Natural killer cell (primary cell): ENCODE results near the gene PPFIA3. TPM values are rescaled to one million over a fixed set of nuclear protein-coding genes. Genes with fewer than 3 reads are reported as not detected.

Experiments
- ATAC-seq, 3 donors: fragments of 150-1000 bp in 2 of 3; fragments of 200-7000 bp in 1 of 3; cut with Tn5 transposase; 1 replicate in 1 of 3; 2 replicates in 2 of 3; pipeline ENCODE4 v1.10.0; 2021; ENCODE audit warnings: mild to moderate bottlenecking in 2 of 3, moderate library complexity in 2 of 3
- DNase-seq, 2 donors: peaks; one replicate each; pipeline versions ENCODE4 v3.0.0 to v3.0.0-alpha.2; 2013 to 2021; ENCODE audit warnings: mixed read lengths in 1 of 2
- H3K27ac ChIP-seq: one replicate; pipeline ENCODE4 v1.5.1; 2013; ENCODE audit warnings: mild to moderate bottlenecking, low read length
- H3K27me3 ChIP-seq: one replicate; pipeline ENCODE4 v1.6.1; 2013; ENCODE audit warnings: low read length; ENCODE audit not compliant: control insufficient read depth, insufficient read depth
- H3K36me3 ChIP-seq: one replicate; pipeline ENCODE4 v1.6.1; 2013; ENCODE audit warnings: low read length; ENCODE audit not compliant: control insufficient read depth, insufficient read depth
- H3K4me1 ChIP-seq: one replicate; pipeline ENCODE4 v1.6.1; 2013; ENCODE audit warnings: low read length; ENCODE audit not compliant: control insufficient read depth, insufficient read depth
- H3K4me3 ChIP-seq: one replicate; pipeline ENCODE4 v1.5.1; 2013; ENCODE audit warnings: low read length
- H3K9me3 ChIP-seq: one replicate; pipeline ENCODE4 v1.6.1; 2013; ENCODE audit warnings: low read length; ENCODE audit not compliant: control insufficient read depth, insufficient read depth
- H3K27ac Mint-ChIP-seq, 2 donors: one replicate each; pipeline ENCODE4 v1.8.0; 2022; ENCODE audit warnings: mild to moderate bottlenecking in 2 of 2, mixed read lengths in 2 of 2, moderate library complexity in 1 of 2
- H3K27me3 Mint-ChIP-seq, 2 donors: one replicate each; pipeline ENCODE4 v1.8.0; 2022; ENCODE audit warnings: low read depth in 2 of 2, mixed read lengths in 2 of 2
- H3K36me3 Mint-ChIP-seq: one replicate; pipeline ENCODE4 v1.8.0; 2022; ENCODE audit warnings: mixed read lengths
- H3K4me1 Mint-ChIP-seq, 2 donors: one replicate each; pipeline ENCODE4 v1.8.0; 2022; ENCODE audit warnings: mixed read lengths in 2 of 2
- H3K4me3 Mint-ChIP-seq: one replicate; pipeline ENCODE4 v1.8.0; 2022; ENCODE audit warnings: mild to moderate bottlenecking, moderate library complexity, mixed read lengths
- H3K9me3 Mint-ChIP-seq, 2 donors: one replicate each; pipeline ENCODE4 v1.8.0; 2022; ENCODE audit warnings: mixed read lengths in 2 of 2
- WGBS: methylation state at CpG from one replicate; pipeline ENCODE4 v1.1.7; 2013; ENCODE audit warnings: missing lambda C conversion rate; ENCODE audit not compliant: insufficient coverage; 5-methylcytosine and 5-hydroxymethylcytosine counted together
- intact Hi-C: fragments of 100-400 bp; cut with micrococcal nuclease; formaldehyde crosslinking; loops from one replicate; pipeline ENCODE4 v1.14.2; 2022
- total RNA-seq, 4 donors: library from RNA; stranded (reverse); fragments of 120-200 nt in 1 of 4; gene quantifications; one replicate each; pipeline versions ENCODE4 v1.2.3 to v1.2.4, GENCODE V29; 2013 to 2022
- TF ChIP-seq, protein P1 (sequence below): fragments of 200-600 bp; IDR thresholded peaks from one replicate; pipeline ENCODE4 v1.8.0; 2022; ENCODE audit warnings: antibody characterized with exemption

Gene PPFIA3
- total RNA-seq, 3 donors from 2014 or later (not counting 1 experiment from before 2014, with no cell fraction given) = 5.3 to 5.5 (median 5.3) TPM

- H3K4me3 Mint-ChIP-seq = no peak overlapping the region
- no peak for DNase-seq
These were observed 17.4 kb downstream of the PPFIA3 start for GRCh38 chr19:49136771-49137171.

DNA sequence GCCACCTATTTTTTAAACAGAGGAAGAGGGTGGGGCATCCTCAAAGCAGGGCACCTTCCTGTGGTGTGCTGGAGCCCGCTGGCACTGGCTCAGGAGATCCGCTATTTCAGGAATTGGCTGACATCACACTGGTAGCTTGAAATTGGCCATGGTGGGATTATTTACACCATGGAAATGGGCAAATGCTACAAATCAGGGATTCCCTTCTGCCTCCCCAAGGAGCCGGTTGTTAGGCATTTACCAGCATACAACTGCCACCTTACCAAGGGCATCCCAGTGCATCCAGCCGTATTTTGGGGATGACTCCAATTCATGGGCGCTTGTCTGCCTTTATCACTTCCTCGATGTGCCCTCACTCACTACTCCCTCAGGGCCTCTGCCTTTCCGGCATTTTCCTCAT is 21.6 kb downstream of the PPFIA3 start:
- Histone ChIP-seq H3K36me3 (no peaks in the 10 kb centered on the region), H3K27ac (no peak overlapping the region), H3K9me3 (no peaks in the 10 kb centered on the region), H3K27me3 (peaks cover 3% of the 10 kb centered on the region), H3K4me1 (peaks cover 15% of the 10 kb centered on the region), H3K4me3 (no peak overlapping the region)
- Mint-ChIP-seq H3K27ac (no peak overlapping the region), H3K9me3 (no peaks in the 10 kb centered on the region), H3K36me3 (no peaks in the 10 kb centered on the region), H3K4me3 (no peak overlapping the region), H3K4me1 (peaks cover 16 to 19% of the 10 kb centered on the region in 2 donors), H3K27me3 (peaks cover 8 to 26% of the 10 kb centered on the region in 2 donors)
- TF ChIP-seq, protein P1, sequence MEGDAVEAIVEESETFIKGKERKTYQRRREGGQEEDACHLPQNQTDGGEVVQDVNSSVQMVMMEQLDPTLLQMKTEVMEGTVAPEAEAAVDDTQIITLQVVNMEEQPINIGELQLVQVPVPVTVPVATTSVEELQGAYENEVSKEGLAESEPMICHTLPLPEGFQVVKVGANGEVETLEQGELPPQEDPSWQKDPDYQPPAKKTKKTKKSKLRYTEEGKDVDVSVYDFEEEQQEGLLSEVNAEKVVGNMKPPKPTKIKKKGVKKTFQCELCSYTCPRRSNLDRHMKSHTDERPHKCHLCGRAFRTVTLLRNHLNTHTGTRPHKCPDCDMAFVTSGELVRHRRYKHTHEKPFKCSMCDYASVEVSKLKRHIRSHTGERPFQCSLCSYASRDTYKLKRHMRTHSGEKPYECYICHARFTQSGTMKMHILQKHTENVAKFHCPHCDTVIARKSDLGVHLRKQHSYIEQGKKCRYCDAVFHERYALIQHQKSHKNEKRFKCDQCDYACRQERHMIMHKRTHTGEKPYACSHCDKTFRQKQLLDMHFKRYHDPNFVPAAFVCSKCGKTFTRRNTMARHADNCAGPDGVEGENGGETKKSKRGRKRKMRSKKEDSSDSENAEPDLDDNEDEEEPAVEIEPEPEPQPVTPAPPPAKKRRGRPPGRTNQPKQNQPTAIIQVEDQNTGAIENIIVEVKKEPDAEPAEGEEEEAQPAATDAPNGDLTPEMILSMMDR = no peak
- ATAC-seq = no peak
- intact Hi-C loops = loop anchor here (10.0 kb wide), 1 partner anchor 146 kb away; the partner anchor contains the start of genes GYS1 and RUVBL2
- no peak for DNase-seq
- 77% methylated on average over 7 of the region's 7 CpGs for WGBS

More at GRCh38 chr19:49136771-49137171, 17.4 kb downstream of the PPFIA3 start:
- H3K4me1 ChIP-seq = peaks cover 16% of the 10 kb centered on the region
- peaks cover 2% of the 10 kb centered on the region for H3K27me3 ChIP-seq
- ATAC-seq = no peak
- H3K36me3 Mint-ChIP-seq = no peaks in the 10 kb centered on the region
- H3K9me3 ChIP-seq = no peaks in the 10 kb centered on the region
- WGBS = 89% methylated on average over 10 of the region's 10 CpGs
- H3K36me3 ChIP-seq = no peaks in the 10 kb centered on the region
- intact Hi-C loops = no loop called here
- H3K27ac ChIP-seq = no peak overlapping the region
- TF ChIP-seq, protein P1 = no peak
- no peak overlapping the region for H3K27ac Mint-ChIP-seq
- H3K9me3 Mint-ChIP-seq = no peaks in the 10 kb centered on the region
- peaks cover 11 to 18% of the 10 kb centered on the region in 2 donors for H3K4me1 Mint-ChIP-seq
- no peak overlapping the region for H3K4me3 ChIP-seq
- peaks cover 0 to 15% of the 10 kb centered on the region in 2 donors for H3K27me3 Mint-ChIP-seq

DNA sequence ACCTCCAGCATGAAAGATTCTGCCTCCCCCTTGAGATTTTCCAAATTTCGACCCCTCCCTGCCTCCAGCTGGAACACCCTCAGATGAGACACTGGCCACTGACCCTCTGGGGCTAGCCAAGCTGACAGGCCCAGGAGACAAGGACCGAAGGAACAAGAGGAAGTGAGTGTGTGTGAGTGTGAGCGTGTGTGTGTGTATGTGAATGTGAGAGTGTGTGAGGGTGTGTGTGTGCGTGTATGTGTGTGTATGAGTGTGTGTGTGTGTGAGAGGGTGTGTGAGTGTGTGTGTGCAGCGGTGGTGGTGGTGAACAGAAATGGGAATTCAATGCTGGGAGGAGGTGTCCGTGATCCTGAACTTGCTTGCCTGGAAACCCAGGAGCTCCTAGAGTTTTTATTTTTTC is 22.0 kb downstream of the PPFIA3 start:
- peaks cover 8 to 28% of the 10 kb centered on the region in 2 donors for H3K27me3 Mint-ChIP-seq
- Histone ChIP-seq H3K27ac (no peak overlapping the region), H3K36me3 (no peaks in the 10 kb centered on the region), H3K9me3 (no peaks in the 10 kb centered on the region), H3K4me1 (peaks cover 19% of the 10 kb centered on the region), H3K27me3 (peaks cover 3% of the 10 kb centered on the region), H3K4me3 (no peak overlapping the region)
- no peaks in the 10 kb centered on the region for H3K9me3 Mint-ChIP-seq
- no peak for ATAC-seq
- H3K36me3 Mint-ChIP-seq = no peaks in the 10 kb centered on the region
- peaks cover 16 to 23% of the 10 kb centered on the region in 2 donors for H3K4me1 Mint-ChIP-seq
- intact Hi-C loops = loop anchor here (10.0 kb wide), 1 partner anchor 147 kb away; the partner anchor contains the start of genes GYS1 and RUVBL2
- H3K27ac Mint-ChIP-seq = no peak overlapping the region
- no peak overlapping the region for H3K4me3 Mint-ChIP-seq
- TF ChIP-seq, protein P1 = no peak
- WGBS = 69% methylated on average over 6 of the region's 6 CpGs
- no peak for DNase-seq

DNA sequence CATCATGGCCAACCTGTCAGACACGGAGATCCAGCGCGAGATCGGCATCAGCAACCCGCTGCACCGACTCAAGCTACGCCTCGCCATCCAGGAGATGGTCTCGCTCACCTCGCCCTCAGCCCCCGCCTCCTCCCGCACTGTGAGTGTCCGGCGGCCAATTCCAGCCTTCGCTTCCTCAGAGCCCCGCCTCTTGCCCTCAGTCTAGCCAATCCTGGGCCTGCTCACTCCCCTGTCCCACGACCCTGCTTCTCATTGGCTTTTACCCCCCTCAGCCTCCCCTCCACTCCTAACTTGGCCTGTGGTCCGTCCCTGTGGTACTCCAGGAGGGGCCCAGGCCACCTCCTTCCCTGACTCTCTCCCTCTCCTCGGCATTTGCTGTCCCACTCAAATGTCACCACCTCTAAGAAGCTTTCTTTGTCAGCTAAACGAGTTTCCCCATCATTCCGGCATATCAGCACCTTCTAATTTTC is 23.6 kb downstream of the PPFIA3 start:
- Mint-ChIP-seq H3K36me3 (no peaks in the 10 kb centered on the region), H3K27me3 (peaks cover 10 to 30% of the 10 kb centered on the region in 2 donors), H3K4me1 (peaks cover 16 to 23% of the 10 kb centered on the region in 2 donors), H3K4me3 (peak overlapping the region; percentile 73), H3K27ac (peak overlapping the region in 1 of 2 donors; percentile 80), H3K9me3 (no peaks in the 10 kb centered on the region)
- Histone ChIP-seq H3K27me3 (peaks cover 3% of the 10 kb centered on the region), H3K4me3 (peak overlapping the region; percentile 18), H3K9me3 (no peaks in the 10 kb centered on the region), H3K27ac (no peak overlapping the region), H3K4me1 (peaks cover 19% of the 10 kb centered on the region), H3K36me3 (no peaks in the 10 kb centered on the region)
- peak; percentile 90 to 95 (median 92) for ATAC-seq
- intact Hi-C loops = loop anchor here (2.0 to 10.0 kb wide), 2 partner anchors 14 to 148 kb away; partner anchors contain the start of genes GYS1 and RUVBL2
- 4% methylated on average over 21 of the region's 21 CpGs for WGBS
- TF ChIP-seq, protein P1 = no peak
- DNase-seq = peak; percentile 65
